ENCODE data around the gene DLGAP1. TPM values are rescaled to one million over a fixed set of nuclear protein-coding genes. Genes with fewer than 3 reads are reported as not detected.

Gene DLGAP1
- total and polyA plus RNA-seq, 2 experiments from 2014 or later = 17.0 to 48.5 TPM

DNA sequence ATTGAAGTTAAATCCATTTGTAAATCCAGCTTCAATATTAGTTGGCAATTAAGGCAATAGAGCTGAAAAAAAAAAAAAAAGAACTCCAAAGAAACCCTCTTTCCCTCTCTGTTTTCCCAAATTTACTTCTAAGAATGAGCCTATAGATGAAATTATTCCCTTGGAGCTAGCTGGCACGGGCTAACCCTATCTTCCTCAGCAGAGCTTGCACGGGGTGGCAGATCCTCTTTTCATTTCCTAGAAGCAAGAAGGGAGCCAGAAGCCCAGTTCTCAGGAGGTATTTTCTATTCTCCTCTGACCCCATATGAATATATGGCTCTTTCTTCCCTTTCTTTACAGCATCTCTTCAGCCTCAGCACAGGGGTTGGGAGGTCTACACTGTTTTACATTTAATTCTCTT is 579.1 kb downstream of the DLGAP1 start:
- H3K27me3 Mint-ChIP-seq (ENCODE audit: insufficient read depth, low read depth, poor library complexity) = no peaks in the 10 kb centered on the region
- ATAC-seq = no peak
- H3K4me3 Mint-ChIP-seq = no peak overlapping the region

DNA sequence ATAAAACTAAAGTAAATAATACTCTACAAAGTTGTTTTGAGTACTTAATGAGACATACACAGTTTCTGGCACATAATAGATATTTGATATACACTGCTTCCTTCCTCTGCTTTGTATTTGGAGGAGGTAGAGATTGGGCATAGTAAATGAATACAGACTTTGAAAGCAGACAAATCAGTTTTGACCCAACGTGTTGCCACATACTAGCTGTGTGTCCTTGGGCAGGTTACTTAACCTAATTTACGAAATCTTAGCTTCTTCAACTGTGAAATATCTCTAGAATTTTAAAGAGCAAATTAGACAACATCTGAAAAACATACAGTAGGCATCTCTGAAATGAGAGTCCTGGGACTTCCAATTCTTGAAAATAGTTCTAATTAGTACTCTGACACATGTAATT is 579.7 kb downstream of the DLGAP1 start:
- Mint-ChIP-seq H3K36me3 (ENCODE audit: low read depth) (peaks cover 10% of the 10 kb centered on the region), H3K9me3 (no peaks in the 10 kb centered on the region), H3K27me3 (ENCODE audit: insufficient read depth, low read depth, poor library complexity) (no peaks in the 10 kb centered on the region), H3K27ac (no peak overlapping the region), H3K4me3 (no peak overlapping the region), H3K4me1 (peaks cover 25% of the 10 kb centered on the region)
- no peak overlapping the region for H2AFZ ChIP-seq
- DNase-seq (ENCODE audit: low spot score) (no peak), ATAC-seq (no peak)
- no peak overlapping the region for H3K4me2 ChIP-seq
- H3K27me3 ChIP-seq (ENCODE audit: insufficient read depth) = no peaks in the 10 kb centered on the region
- H3K4me3 ChIP-seq = no peak overlapping the region
- H4K20me1 ChIP-seq (replicated peaks; ENCODE audit: insufficient read depth) = no peaks in the 10 kb centered on the region
- no peaks in the 10 kb centered on the region for H3K9me2 ChIP-seq (ENCODE audit: insufficient read depth)
- no peaks in the 10 kb centered on the region for H3K79me2 ChIP-seq (replicated peaks; ENCODE audit: insufficient read depth)
- H3K36me3 ChIP-seq (ENCODE audit: insufficient read depth) = no peaks in the 10 kb centered on the region
- H3F3A ChIP-seq (replicated peaks; ENCODE audit: low read depth) = no peaks in the 10 kb centered on the region
- TF ChIP-seq ZNF331 (CRISPR knock-in tag; IDR thresholded peaks at IDR 0.05; ENCODE audit: low read depth) = no peak
- H3K4me1 ChIP-seq (ENCODE audit: insufficient read depth) = peaks cover 13% of the 10 kb centered on the region; the same call in 1 of the 2 replicates
- H3K27ac ChIP-seq (ENCODE audit: low read depth) = no peak overlapping the region

More for the DNA sequence above, 579.1 kb downstream of the DLGAP1 start:
- Histone ChIP-seq H4K20me1 (replicated peaks; ENCODE audit: insufficient read depth) (no peaks in the 10 kb centered on the region), H3K36me3 (ENCODE audit: insufficient read depth) (no peaks in the 10 kb centered on the region), H3K4me1 (ENCODE audit: insufficient read depth) (peaks cover 13% of the 10 kb centered on the region; the same call in 1 of the 2 replicates), H3F3A (replicated peaks; ENCODE audit: low read depth) (no peaks in the 10 kb centered on the region), H3K4me2 (no peak overlapping the region), H2AFZ (no peak overlapping the region), H3K27me3 (ENCODE audit: insufficient read depth) (no peaks in the 10 kb centered on the region), H3K9me2 (ENCODE audit: insufficient read depth) (no peaks in the 10 kb centered on the region), H3K79me2 (replicated peaks; ENCODE audit: insufficient read depth) (no peaks in the 10 kb centered on the region), H3K27ac (ENCODE audit: low read depth) (no peak overlapping the region), H3K4me3 (no peak overlapping the region)
- H3K4me1 Mint-ChIP-seq = peaks cover 25% of the 10 kb centered on the region
- no peak overlapping the region for H3K27ac Mint-ChIP-seq
- H3K36me3 Mint-ChIP-seq (ENCODE audit: low read depth) = peaks cover 10% of the 10 kb centered on the region
- TF ChIP-seq STAT1 (IDR thresholded peaks at IDR 0.05; ENCODE audit: unreplicated experiment) (no peak), NANOG (IDR thresholded peaks at IDR 0.05; ENCODE audit: borderline replicate concordance) (no peak), ZNF114 (CRISPR knock-in tag; IDR thresholded peaks at IDR 0.05) (no peak)
- TF ChIP-seq, protein P1, sequence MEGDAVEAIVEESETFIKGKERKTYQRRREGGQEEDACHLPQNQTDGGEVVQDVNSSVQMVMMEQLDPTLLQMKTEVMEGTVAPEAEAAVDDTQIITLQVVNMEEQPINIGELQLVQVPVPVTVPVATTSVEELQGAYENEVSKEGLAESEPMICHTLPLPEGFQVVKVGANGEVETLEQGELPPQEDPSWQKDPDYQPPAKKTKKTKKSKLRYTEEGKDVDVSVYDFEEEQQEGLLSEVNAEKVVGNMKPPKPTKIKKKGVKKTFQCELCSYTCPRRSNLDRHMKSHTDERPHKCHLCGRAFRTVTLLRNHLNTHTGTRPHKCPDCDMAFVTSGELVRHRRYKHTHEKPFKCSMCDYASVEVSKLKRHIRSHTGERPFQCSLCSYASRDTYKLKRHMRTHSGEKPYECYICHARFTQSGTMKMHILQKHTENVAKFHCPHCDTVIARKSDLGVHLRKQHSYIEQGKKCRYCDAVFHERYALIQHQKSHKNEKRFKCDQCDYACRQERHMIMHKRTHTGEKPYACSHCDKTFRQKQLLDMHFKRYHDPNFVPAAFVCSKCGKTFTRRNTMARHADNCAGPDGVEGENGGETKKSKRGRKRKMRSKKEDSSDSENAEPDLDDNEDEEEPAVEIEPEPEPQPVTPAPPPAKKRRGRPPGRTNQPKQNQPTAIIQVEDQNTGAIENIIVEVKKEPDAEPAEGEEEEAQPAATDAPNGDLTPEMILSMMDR (conservative IDR thresholded peaks at IDR 0.05; ENCODE audit: low read depth in 2 of 2) = no peak
- TF ChIP-seq, protein P2, sequence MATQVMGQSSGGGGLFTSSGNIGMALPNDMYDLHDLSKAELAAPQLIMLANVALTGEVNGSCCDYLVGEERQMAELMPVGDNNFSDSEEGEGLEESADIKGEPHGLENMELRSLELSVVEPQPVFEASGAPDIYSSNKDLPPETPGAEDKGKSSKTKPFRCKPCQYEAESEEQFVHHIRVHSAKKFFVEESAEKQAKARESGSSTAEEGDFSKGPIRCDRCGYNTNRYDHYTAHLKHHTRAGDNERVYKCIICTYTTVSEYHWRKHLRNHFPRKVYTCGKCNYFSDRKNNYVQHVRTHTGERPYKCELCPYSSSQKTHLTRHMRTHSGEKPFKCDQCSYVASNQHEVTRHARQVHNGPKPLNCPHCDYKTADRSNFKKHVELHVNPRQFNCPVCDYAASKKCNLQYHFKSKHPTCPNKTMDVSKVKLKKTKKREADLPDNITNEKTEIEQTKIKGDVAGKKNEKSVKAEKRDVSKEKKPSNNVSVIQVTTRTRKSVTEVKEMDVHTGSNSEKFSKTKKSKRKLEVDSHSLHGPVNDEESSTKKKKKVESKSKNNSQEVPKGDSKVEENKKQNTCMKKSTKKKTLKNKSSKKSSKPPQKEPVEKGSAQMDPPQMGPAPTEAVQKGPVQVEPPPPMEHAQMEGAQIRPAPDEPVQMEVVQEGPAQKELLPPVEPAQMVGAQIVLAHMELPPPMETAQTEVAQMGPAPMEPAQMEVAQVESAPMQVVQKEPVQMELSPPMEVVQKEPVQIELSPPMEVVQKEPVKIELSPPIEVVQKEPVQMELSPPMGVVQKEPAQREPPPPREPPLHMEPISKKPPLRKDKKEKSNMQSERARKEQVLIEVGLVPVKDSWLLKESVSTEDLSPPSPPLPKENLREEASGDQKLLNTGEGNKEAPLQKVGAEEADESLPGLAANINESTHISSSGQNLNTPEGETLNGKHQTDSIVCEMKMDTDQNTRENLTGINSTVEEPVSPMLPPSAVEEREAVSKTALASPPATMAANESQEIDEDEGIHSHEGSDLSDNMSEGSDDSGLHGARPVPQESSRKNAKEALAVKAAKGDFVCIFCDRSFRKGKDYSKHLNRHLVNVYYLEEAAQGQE (IDR thresholded peaks at IDR 0.05; ENCODE audit: unreplicated experiment) = no peak
- H3K9me3 Mint-ChIP-seq = no peaks in the 10 kb centered on the region
- DNase-seq (ENCODE audit: low spot score) = no peak

Measured in GM23338 (cell line).